ENCODE results near the gene JADE3.

GRCh38 chrX:47093860-47094259 is 181.6 kb downstream of the JADE3 start:
- TF ChIP-seq CTCF (IDR thresholded peaks at IDR 0.05) (no peak), POLR2A (IDR thresholded peaks at IDR 0.05) (no peak), POLR2AphosphoS5 (IDR thresholded peaks at IDR 0.05) (no peak), EP300 (IDR thresholded peaks at IDR 0.05) (no peak)
